Upper lobe of right lung (tissue), 1 donor: Measurements from ENCODE around the gene RCC1. TPM values are rescaled to one million over a fixed set of nuclear protein-coding genes. Genes with fewer than 3 reads are reported as not detected.

Experiments
- ATAC-seq: fragments of 200-7000 bp; cut with Tn5 transposase; one replicate; pipeline ENCODE4 v1.9.1; 2020; ENCODE audit warnings: mild to moderate bottlenecking, moderate library complexity
- DNase-seq: peaks from one replicate; pipeline ENCODE4 v3.0.0-alpha.2; 2020
- H3K27ac ChIP-seq: fragments of 200-600 bp; one replicate; pipeline ENCODE4 v1.8.0; 2022
- H3K27me3 ChIP-seq: fragments of 200-600 bp; one replicate; pipeline ENCODE4 v1.8.0; 2022; ENCODE audit warnings: mild to moderate bottlenecking
- H3K36me3 ChIP-seq: fragments of 200-600 bp; one replicate; pipeline ENCODE4 v1.8.0; 2022
- H3K4me1 ChIP-seq: fragments of 200-600 bp; one replicate; pipeline ENCODE4 v1.8.0; 2022
- H3K4me3 ChIP-seq: fragments of 200-600 bp; one replicate; pipeline ENCODE4 v1.8.0; 2022; ENCODE audit warnings: mild to moderate bottlenecking
- H3K9me3 ChIP-seq: fragments of 200-600 bp; one replicate; pipeline ENCODE4 v1.8.0; 2022
- intact Hi-C: fragments of 100-400 bp; cut with DNase I; formaldehyde crosslinking; loops from one replicate; pipeline ENCODE4 v1.11.0; 2022
- total RNA-seq: library from RNA; stranded (reverse); fragmentation: NEBNext Ultra II Directional; extraction: Animal tissue kit (Norgen Biotek cat#: 25700); gene quantifications from one replicate; pipeline ENCODE4 v1.2.1, GENCODE V29; 2021
- TF ChIP-seq, protein P1 (sequence below): fragments of 200-600 bp; IDR thresholded peaks from one replicate; pipeline ENCODE4 v1.8.0; 2022; ENCODE audit warnings: antibody characterized with exemption
- donor health status: DM: no; HTN: yes; CAD: no; lungs with severe emphysema.

RCC1 gene
- total RNA-seq, 1 donor from 2014 or later: 27.9 TPM

DNA sequence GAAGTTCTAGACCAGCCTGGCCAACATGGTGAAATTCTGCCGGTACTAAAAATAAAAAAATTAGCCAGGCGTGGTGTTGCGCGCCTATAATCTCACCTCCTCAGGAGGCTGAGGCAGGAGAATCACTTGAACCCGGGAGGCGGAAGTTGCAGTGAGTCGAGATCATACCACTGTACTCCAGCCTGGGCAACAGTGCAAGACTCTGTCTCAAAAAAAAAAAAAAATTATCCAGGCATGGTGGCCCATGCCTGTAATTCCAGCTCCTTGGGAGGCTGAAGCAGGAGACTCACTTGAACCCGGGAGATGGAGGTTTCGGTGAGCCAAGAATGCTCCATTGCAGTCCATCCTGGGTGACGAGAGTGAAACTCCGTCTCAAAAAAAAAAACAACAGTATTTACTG lies 67.7 kb downstream of the RCC1 start:
- intact Hi-C loops: no loop called here
- TF ChIP-seq, protein P1, sequence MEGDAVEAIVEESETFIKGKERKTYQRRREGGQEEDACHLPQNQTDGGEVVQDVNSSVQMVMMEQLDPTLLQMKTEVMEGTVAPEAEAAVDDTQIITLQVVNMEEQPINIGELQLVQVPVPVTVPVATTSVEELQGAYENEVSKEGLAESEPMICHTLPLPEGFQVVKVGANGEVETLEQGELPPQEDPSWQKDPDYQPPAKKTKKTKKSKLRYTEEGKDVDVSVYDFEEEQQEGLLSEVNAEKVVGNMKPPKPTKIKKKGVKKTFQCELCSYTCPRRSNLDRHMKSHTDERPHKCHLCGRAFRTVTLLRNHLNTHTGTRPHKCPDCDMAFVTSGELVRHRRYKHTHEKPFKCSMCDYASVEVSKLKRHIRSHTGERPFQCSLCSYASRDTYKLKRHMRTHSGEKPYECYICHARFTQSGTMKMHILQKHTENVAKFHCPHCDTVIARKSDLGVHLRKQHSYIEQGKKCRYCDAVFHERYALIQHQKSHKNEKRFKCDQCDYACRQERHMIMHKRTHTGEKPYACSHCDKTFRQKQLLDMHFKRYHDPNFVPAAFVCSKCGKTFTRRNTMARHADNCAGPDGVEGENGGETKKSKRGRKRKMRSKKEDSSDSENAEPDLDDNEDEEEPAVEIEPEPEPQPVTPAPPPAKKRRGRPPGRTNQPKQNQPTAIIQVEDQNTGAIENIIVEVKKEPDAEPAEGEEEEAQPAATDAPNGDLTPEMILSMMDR: no peak
- ATAC-seq (no peak), DNase-seq (no peak)
- Histone ChIP-seq H3K9me3 (no peaks in the 10 kb centered on the region), H3K27ac (no peak overlapping the region), H3K36me3 (peaks cover 77% of the 10 kb centered on the region), H3K27me3 (no peaks in the 10 kb centered on the region), H3K4me3 (no peak overlapping the region), H3K4me1 (peaks cover 3% of the 10 kb centered on the region)

DNA sequence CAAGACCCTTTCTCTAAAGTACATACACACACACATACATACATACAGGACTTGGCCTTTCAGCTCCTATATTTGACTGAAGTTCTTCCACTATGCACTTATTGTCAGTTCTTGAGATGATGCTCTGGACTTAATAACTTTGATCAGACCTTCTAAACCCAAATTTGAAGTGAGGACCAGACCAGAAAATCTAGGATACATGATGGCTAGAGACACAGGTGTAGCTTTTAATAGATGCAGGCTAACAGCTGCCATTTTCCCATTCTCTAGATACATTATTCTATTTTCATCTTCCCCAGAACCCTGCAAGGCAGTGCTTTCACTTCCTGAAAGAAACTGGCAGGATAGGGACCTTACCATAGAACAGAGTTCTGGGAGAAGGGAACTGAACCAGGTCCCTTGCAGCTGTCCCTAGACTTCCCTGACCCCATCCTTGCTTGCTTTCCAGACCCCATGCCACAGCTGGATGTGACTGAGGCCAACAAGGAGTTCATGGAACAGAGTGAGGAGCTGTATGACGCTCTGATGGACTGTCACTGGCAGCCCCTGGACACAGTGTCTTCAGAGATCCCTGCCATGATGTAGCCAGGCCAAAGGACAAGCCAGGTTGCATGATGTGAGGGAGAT lies 71.3 kb downstream of the RCC1 start:
- TF ChIP-seq, protein P1: no peak
- Histone ChIP-seq H3K27ac (no peak overlapping the region), H3K36me3 (peaks cover 76% of the 10 kb centered on the region), H3K9me3 (no peaks in the 10 kb centered on the region), H3K27me3 (no peaks in the 10 kb centered on the region), H3K4me3 (no peak overlapping the region), H3K4me1 (peaks cover 23% of the 10 kb centered on the region)
- DNase-seq: no peak
- ATAC-seq: no peak
- intact Hi-C loops: no loop called here

DNA sequence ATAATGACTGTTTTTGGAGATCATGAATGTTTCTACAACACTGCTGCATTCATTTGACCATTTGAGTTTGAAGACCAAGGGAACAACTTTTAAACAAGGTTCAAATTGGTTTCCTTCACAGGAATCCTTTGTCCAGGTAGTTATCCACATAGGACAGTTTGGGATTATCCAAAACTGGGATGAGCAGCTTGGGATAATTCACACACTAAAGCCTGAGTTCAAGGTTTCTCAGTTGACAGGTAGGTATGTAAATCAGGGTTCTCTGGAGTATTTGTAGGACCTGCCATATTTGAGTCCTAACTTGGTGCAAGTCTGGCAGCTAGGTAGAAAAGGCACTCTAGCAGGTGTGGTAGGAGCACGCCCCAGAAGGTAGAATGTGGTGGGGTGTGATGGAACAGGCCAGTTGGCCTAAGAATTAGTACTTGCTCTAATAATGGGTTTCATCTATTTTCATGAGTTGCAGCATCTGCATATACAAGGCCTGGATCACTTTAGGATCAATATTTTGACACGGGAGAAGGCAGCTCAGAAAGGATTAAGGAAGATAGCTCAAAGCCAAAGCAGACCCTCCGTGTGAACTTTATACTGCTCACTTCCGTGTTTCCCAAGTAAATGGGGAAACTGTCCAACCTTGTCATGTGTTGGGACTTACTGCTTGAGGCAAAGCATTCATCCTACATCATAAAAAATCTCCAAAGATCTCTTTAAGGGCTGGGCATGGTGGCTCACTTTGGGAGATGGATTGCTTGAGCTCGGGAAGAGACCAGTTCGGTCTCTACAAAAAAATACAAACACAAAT lies 72.1 kb downstream of the RCC1 start:
- ATAC-seq (no peak), DNase-seq (no peak)
- TF ChIP-seq, protein P1: no peak
- Histone ChIP-seq H3K27me3 (no peaks in the 10 kb centered on the region), H3K4me3 (no peak overlapping the region), H3K36me3 (peaks cover 68% of the 10 kb centered on the region), H3K9me3 (no peaks in the 10 kb centered on the region), H3K27ac (no peak overlapping the region), H3K4me1 (peaks cover 23% of the 10 kb centered on the region)
- intact Hi-C loops: no loop called here

DNA sequence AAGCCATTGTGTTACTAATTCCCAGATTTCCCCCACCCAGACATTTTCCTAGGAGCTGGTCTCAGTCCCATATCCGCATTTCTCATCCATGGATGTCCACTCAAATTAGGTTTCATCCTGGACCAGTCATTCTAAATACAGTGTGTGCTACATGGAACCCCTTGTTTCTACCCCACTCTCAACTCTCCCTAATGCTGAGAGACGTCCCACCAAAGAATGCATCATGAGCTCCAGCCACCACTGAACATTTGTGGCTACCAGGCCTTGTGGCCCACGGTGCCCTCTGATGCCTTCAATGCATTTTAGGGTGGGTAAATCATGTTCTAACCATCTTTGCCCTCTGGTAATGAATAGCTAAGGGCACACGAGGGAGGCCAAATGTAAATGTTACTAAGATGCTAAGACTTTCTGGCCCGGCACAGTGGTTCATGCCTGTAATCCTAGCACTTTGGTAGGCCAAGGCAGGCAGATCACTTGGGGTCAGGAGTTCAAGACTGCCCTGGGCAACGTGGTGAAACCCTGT lies 72.9 kb downstream of the RCC1 start:
- peaks cover 60% of the 10 kb centered on the region for H3K36me3 ChIP-seq
- no peaks in the 10 kb centered on the region for H3K9me3 ChIP-seq
- no peak overlapping the region for H3K4me3 ChIP-seq
- no peak for DNase-seq
- TF ChIP-seq, protein P1: no peak
- peaks cover 23% of the 10 kb centered on the region for H3K4me1 ChIP-seq
- H3K27ac ChIP-seq: no peak overlapping the region
- ATAC-seq: no peak
- no peaks in the 10 kb centered on the region for H3K27me3 ChIP-seq
- intact Hi-C loops: no loop called here

DNA sequence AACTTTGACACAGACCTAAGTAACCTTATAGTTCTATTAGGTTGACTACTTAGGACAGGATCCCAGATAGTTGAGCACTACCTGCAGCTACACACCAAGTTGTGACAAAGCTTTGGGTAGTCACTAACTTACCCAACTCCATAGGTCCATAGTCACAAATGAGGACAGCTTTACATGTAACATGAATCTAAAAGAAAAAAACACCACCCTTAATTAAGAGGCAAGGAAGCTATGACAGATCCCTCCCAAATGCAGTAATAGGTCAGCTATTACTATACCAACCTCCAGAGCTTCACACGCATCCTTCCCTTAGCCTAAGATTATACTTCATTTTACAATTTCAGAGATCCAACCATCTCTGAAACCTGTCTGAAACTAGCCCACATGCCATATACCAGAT lies 73.6 kb downstream of the RCC1 start:
- no peak for ATAC-seq
- Histone ChIP-seq H3K27ac (no peak overlapping the region), H3K27me3 (no peaks in the 10 kb centered on the region), H3K36me3 (peaks cover 55% of the 10 kb centered on the region), H3K4me1 (peaks cover 23% of the 10 kb centered on the region), H3K4me3 (peak overlapping the region; percentile 97), H3K9me3 (no peaks in the 10 kb centered on the region)
- DNase-seq: no peak
- TF ChIP-seq, protein P1: no peak
- intact Hi-C loops: no loop called here
